Smooth muscle cell (in vitro differentiated cells): ENCODE results near the gene TUBA4B. TPM values are rescaled to one million over a fixed set of nuclear protein-coding genes. Genes with fewer than 3 reads are reported as not detected.
A peak's percentile ranks its signal among the peaks of the same experiment; 100 is the strongest.

Source experiments
- DNase-seq: peaks from one replicate; lab custom pipeline; 2025; ENCODE audit not compliant: unreplicated experiment; lab: John Stamatoyannopoulos, UW
- H2AFZ ChIP-seq: fragments of 200-600 bp; sonication (generic); 2 replicates; pipeline ENCODE4 v1.6.0; 2016; ENCODE audit warnings: antibody characterized with exemption, low read depth, mild to moderate bottlenecking
- H3F3A ChIP-seq: fragments of 200-600 bp; sonication (generic); 2 replicates; pipeline ENCODE4 v1.6.0; 2017; ENCODE audit warnings: antibody characterized with exemption, low read depth
- H3K27ac ChIP-seq: fragments of 200-600 bp; sonication (generic); 2 replicates; pipeline ENCODE4 v1.5.1; 2016; ENCODE audit warnings: low read depth, mild to moderate bottlenecking
- H3K27me3 ChIP-seq: fragments of 200-600 bp; sonication (generic); 2 replicates; pipeline ENCODE4 v1.6.1; 2016; ENCODE audit warnings: low read depth, mild to moderate bottlenecking
- H3K36me3 ChIP-seq: fragments of 200-600 bp; sonication (generic); 2 replicates; pipeline ENCODE4 v1.5.1; 2016; ENCODE audit warnings: low read depth
- H3K4me1 ChIP-seq: fragments of 200-600 bp; sonication (generic); 2 replicates; pipeline ENCODE4 v1.5.1; 2016; ENCODE audit warnings: low read depth
- H3K4me2 ChIP-seq: fragments of 200-600 bp; sonication (generic); 2 replicates; pipeline ENCODE4 v1.6.0; 2016; ENCODE audit warnings: mild to moderate bottlenecking
- H3K4me3 ChIP-seq: fragments of 200-600 bp; sonication (generic); 2 replicates; pipeline ENCODE4 v1.5.1; 2016; ENCODE audit warnings: mild to moderate bottlenecking
- H3K79me2 ChIP-seq: fragments of 200-600 bp; sonication (generic); 2 replicates; pipeline ENCODE4 v1.6.0; 2016; ENCODE audit warnings: low read depth, mild to moderate bottlenecking
- H3K9ac ChIP-seq: fragments of 200-600 bp; sonication (generic); 2 replicates; pipeline ENCODE4 v1.6.0; 2016; ENCODE audit warnings: low read depth
- H3K9me3 ChIP-seq: fragments of 200-600 bp; sonication (generic); replicated peaks from 2 replicates; pipeline ENCODE4 v1.5.1; 2016; ENCODE audit warnings: low read depth
- H4K20me1 ChIP-seq: fragments of 200-600 bp; sonication (generic); 2 replicates; pipeline ENCODE4 v1.6.0; 2016; ENCODE audit warnings: low read depth
- WGBS: methylation state at CpG from one replicate; pipeline ENCODE4 v1.1.7; 2016; ENCODE audit warnings: low lambda C conversion rate; 5-methylcytosine and 5-hydroxymethylcytosine counted together
- polyA plus RNA-seq: library from polyadenylated mRNA; unstranded; fragments of >200 nt; fragmentation: Nextera tagmentation; extraction: Ambion mirVana; gene quantifications from 2 replicates; pipeline ENCODE4 v1.2.1, GENCODE V29; 2016
- total RNA-seq: library from RNA; depleted of rRNA; stranded (reverse); fragments of >200 nt; gene quantifications from 2 replicates; pipeline ENCODE4 v1.2.3, GENCODE V29; 2014
- TF ChIP-seq, protein P1 (sequence below): fragments of 200-600 bp; sonication (generic); IDR thresholded peaks from 2 replicates; pipeline ENCODE4 v1.5.1; 2017; ENCODE audit warnings: borderline replicate concordance, mild to moderate bottlenecking, antibody characterized with exemption; ENCODE audit not compliant: insufficient read depth, poor library complexity, severe bottlenecking

TUBA4B gene
- total and polyA plus RNA-seq, 2 experiments from 2014 or later = not detected

- no peaks in the 10 kb centered on the region for H4K20me1 ChIP-seq
- H3K9ac ChIP-seq = no peak overlapping the region
- TF ChIP-seq, protein P1, sequence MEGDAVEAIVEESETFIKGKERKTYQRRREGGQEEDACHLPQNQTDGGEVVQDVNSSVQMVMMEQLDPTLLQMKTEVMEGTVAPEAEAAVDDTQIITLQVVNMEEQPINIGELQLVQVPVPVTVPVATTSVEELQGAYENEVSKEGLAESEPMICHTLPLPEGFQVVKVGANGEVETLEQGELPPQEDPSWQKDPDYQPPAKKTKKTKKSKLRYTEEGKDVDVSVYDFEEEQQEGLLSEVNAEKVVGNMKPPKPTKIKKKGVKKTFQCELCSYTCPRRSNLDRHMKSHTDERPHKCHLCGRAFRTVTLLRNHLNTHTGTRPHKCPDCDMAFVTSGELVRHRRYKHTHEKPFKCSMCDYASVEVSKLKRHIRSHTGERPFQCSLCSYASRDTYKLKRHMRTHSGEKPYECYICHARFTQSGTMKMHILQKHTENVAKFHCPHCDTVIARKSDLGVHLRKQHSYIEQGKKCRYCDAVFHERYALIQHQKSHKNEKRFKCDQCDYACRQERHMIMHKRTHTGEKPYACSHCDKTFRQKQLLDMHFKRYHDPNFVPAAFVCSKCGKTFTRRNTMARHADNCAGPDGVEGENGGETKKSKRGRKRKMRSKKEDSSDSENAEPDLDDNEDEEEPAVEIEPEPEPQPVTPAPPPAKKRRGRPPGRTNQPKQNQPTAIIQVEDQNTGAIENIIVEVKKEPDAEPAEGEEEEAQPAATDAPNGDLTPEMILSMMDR = no peak
- H3F3A ChIP-seq = no peaks in the 10 kb centered on the region
- WGBS = 85% methylated on average over 4 of the region's 4 CpGs
- H3K79me2 ChIP-seq = no peaks in the 10 kb centered on the region
- H2AFZ ChIP-seq = no peak overlapping the region
- H3K4me1 ChIP-seq = no peaks in the 10 kb centered on the region
- H3K9me3 ChIP-seq = no peaks in the 10 kb centered on the region
- H3K27me3 ChIP-seq = no peaks in the 10 kb centered on the region
- H3K27ac ChIP-seq = no peak overlapping the region
- H3K4me3 ChIP-seq = no peak overlapping the region
- no peak for DNase-seq
- no peaks in the 10 kb centered on the region for H3K36me3 ChIP-seq
- no peak overlapping the region for H3K4me2 ChIP-seq
These were observed 39.0 kb downstream of the TUBA4B start for GRCh38 chr2:219291910-219292490.

- no peak overlapping the region for H3K4me2 ChIP-seq
- no peak overlapping the region for H3K9ac ChIP-seq
- H3K36me3 ChIP-seq = no peaks in the 10 kb centered on the region
- 96% methylated on average over 9 of the region's 9 CpGs for WGBS
- TF ChIP-seq, protein P1 = no peak
- no peaks in the 10 kb centered on the region for H3K4me1 ChIP-seq
- H3K79me2 ChIP-seq = no peaks in the 10 kb centered on the region
- H4K20me1 ChIP-seq = no peaks in the 10 kb centered on the region
- no peaks in the 10 kb centered on the region for H3K27me3 ChIP-seq
- H3K9me3 ChIP-seq = no peaks in the 10 kb centered on the region
- DNase-seq = no peak
- H3K27ac ChIP-seq = no peak overlapping the region
- no peaks in the 10 kb centered on the region for H3F3A ChIP-seq
- H3K4me3 ChIP-seq = no peak overlapping the region
- no peak overlapping the region for H2AFZ ChIP-seq
These were observed 39.6 kb downstream of the TUBA4B start for GRCh38 chr2:219292616-219293015.

DNA sequence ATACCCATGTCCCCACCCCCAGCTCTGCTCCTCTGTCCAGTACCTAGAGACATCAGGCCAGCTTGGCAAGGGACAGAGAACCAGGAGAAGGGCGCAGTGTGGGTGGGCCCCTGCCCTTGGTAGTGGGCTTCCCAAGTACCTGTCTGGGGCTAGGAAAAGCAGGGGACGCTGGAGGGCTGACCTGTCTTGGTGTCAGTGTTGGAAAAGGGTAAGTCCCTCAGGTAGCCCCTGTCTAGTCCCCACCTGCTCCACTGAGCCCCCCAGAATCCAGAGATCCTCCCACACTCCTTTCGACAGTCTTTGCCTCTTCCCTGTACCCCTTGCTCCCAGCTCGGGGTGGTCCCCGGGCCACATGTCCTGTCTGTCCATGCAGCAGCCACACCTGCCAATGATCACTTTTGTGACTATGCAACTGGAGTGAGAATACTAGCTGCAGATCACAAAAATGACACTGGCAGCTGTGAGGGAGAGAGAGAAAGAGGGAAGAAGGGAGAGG is 40.7 kb downstream of the TUBA4B start:
- H2AFZ ChIP-seq = peak overlapping the region; percentile 93
- DNase-seq = no peak
- H4K20me1 ChIP-seq = no peaks in the 10 kb centered on the region
- H3K36me3 ChIP-seq = no peaks in the 10 kb centered on the region
- H3K9me3 ChIP-seq = no peaks in the 10 kb centered on the region
- no peak overlapping the region for H3K4me2 ChIP-seq
- no peak overlapping the region for H3K4me3 ChIP-seq
- WGBS = 96% methylated on average over 5 of the region's 5 CpGs
- no peak overlapping the region for H3K27ac ChIP-seq
- H3K79me2 ChIP-seq = no peaks in the 10 kb centered on the region
- H3K27me3 ChIP-seq = no peaks in the 10 kb centered on the region
- TF ChIP-seq, protein P1 = no peak
- no peaks in the 10 kb centered on the region for H3F3A ChIP-seq
- H3K4me1 ChIP-seq = no peaks in the 10 kb centered on the region
- no peak overlapping the region for H3K9ac ChIP-seq
